Measurements from ENCODE around the gene CWC27. TPM values are rescaled to one million over a fixed set of nuclear protein-coding genes. Genes with fewer than 3 reads are reported as not detected.

Gene CWC27
- total RNA-seq, 1 experiment from 2014 or later = 22.8 TPM

GRCh38 chr5:65041296-65042158, 272.8 kb downstream of the CWC27 start:
- no TSS peak for BruUV-seq (replicated peaks)
- CTCF ChIA-PET = no interaction called here
- no peaks in the 10 kb centered on the region for H3K9me3 Mint-ChIP-seq (ENCODE audit: low read depth, unreplicated experiment)
- no peaks in the 10 kb centered on the region for H3K36me3 Mint-ChIP-seq (ENCODE audit: insufficient read depth, unreplicated experiment)
- no peak for TF ChIP-seq CTCF (IDR thresholded peaks at IDR 0.05; ENCODE audit: unreplicated experiment)
- intact Hi-C loops (cut with micrococcal nuclease; ENCODE audit: unreplicated experiment) = no loop called here
- DNase-seq = no peak
- H3K27ac Mint-ChIP-seq (ENCODE audit: unreplicated experiment) = no peak overlapping the region
- no peaks in the 10 kb centered on the region for H3K27me3 Mint-ChIP-seq (ENCODE audit: unreplicated experiment)
- no peak overlapping the region for H3K4me3 Mint-ChIP-seq (ENCODE audit: low read depth, unreplicated experiment)
- peaks cover 2% of the 10 kb centered on the region for H3K4me1 Mint-ChIP-seq (ENCODE audit: low read depth, unreplicated experiment)

- Mint-ChIP-seq H3K27me3 (ENCODE audit: unreplicated experiment) (no peaks in the 10 kb centered on the region), H3K4me3 (ENCODE audit: low read depth, unreplicated experiment) (no peak overlapping the region), H3K36me3 (ENCODE audit: insufficient read depth, unreplicated experiment) (no peaks in the 10 kb centered on the region), H3K4me1 (ENCODE audit: low read depth, unreplicated experiment) (no peaks in the 10 kb centered on the region), H3K9me3 (ENCODE audit: low read depth, unreplicated experiment) (no peaks in the 10 kb centered on the region), H3K27ac (ENCODE audit: unreplicated experiment) (no peak overlapping the region)
- intact Hi-C loops (cut with micrococcal nuclease; ENCODE audit: unreplicated experiment) = no loop called here
- no peak for DNase-seq
- CTCF ChIA-PET = no interaction called here
- BruUV-seq (replicated peaks) = no TSS peak
- no peak for TF ChIP-seq CTCF (IDR thresholded peaks at IDR 0.05; ENCODE audit: unreplicated experiment)
Observed at GRCh38 chr5:65043843-65044359, 275.2 kb downstream of the CWC27 start.

GRCh38 chr5:65047225-65047624, 278.5 kb downstream of the CWC27 start:
- Mint-ChIP-seq H3K4me3 (ENCODE audit: low read depth, unreplicated experiment) (no peak overlapping the region), H3K9me3 (ENCODE audit: low read depth, unreplicated experiment) (no peaks in the 10 kb centered on the region), H3K36me3 (ENCODE audit: insufficient read depth, unreplicated experiment) (no peaks in the 10 kb centered on the region), H3K27ac (ENCODE audit: unreplicated experiment) (no peak overlapping the region), H3K27me3 (ENCODE audit: unreplicated experiment) (no peaks in the 10 kb centered on the region), H3K4me1 (ENCODE audit: low read depth, unreplicated experiment) (no peaks in the 10 kb centered on the region)
- no peak for TF ChIP-seq CTCF (IDR thresholded peaks at IDR 0.05; ENCODE audit: unreplicated experiment)
- intact Hi-C loops (cut with micrococcal nuclease; ENCODE audit: unreplicated experiment) = no loop called here
- CTCF ChIA-PET = no interaction called here
- no TSS peak for BruUV-seq (replicated peaks)
- DNase-seq = no peak

- Mint-ChIP-seq H3K9me3 (ENCODE audit: low read depth, unreplicated experiment) (no peaks in the 10 kb centered on the region), H3K4me3 (ENCODE audit: low read depth, unreplicated experiment) (no peak overlapping the region), H3K27ac (ENCODE audit: unreplicated experiment) (no peak overlapping the region), H3K27me3 (ENCODE audit: unreplicated experiment) (no peaks in the 10 kb centered on the region), H3K36me3 (ENCODE audit: insufficient read depth, unreplicated experiment) (no peaks in the 10 kb centered on the region), H3K4me1 (ENCODE audit: low read depth, unreplicated experiment) (no peaks in the 10 kb centered on the region)
- no peak for TF ChIP-seq CTCF (IDR thresholded peaks at IDR 0.05; ENCODE audit: unreplicated experiment)
- intact Hi-C loops (cut with micrococcal nuclease; ENCODE audit: unreplicated experiment) = no loop called here
- no TSS peak for BruUV-seq (replicated peaks)
- CTCF ChIA-PET = no interaction called here
- DNase-seq = no peak
Observed at GRCh38 chr5:65047948-65048690, 279.4 kb downstream of the CWC27 start.
